Mesenchymal stem cell (in vitro differentiated cells and primary cell): ENCODE data around the gene BCO2.
A peak's percentile ranks its signal among the peaks of the same experiment; 100 is the strongest.

ENCODE experiments used
- DNase-seq: peaks from one replicate; pipeline ENCODE4 v3.0.0-alpha.2; 2013
- H2AFZ ChIP-seq: one replicate; pipeline ENCODE4 v1.6.1; 2013; ENCODE audit warnings: low read depth, mild to moderate bottlenecking, control low read depth, inconsistent platforms, low read length, moderate library complexity
- H2AK5ac ChIP-seq: 2 replicates; pipeline ENCODE4 v1.6.1; 2013; ENCODE audit warnings: low read length, moderate library complexity, mild to moderate bottlenecking, inconsistent platforms; ENCODE audit not compliant: severe bottlenecking
- H2BK120ac ChIP-seq: one replicate; pipeline ENCODE4 v1.6.1; 2013; ENCODE audit warnings: low read depth, mild to moderate bottlenecking, inconsistent platforms, low read length, moderate library complexity
- H2BK12ac ChIP-seq, 2 experiments: one replicate each; pipeline ENCODE4 v1.6.1; 2013; ENCODE audit warnings: inconsistent platforms in 2 of 2, low read length in 2 of 2, mild to moderate bottlenecking in 2 of 2, moderate library complexity in 2 of 2, control low read depth in 1 of 2
- H2BK15ac ChIP-seq: one replicate; pipeline ENCODE4 v1.6.1; 2013; ENCODE audit warnings: mild to moderate bottlenecking, low read depth, inconsistent platforms; ENCODE audit not compliant: poor library complexity, severe bottlenecking
- H2BK5ac ChIP-seq: 2 replicates; pipeline ENCODE4 v1.6.1; 2013; ENCODE audit warnings: low read depth, mild to moderate bottlenecking, low read length, control low read depth, inconsistent platforms; ENCODE audit not compliant: poor library complexity, severe bottlenecking
- H3K14ac ChIP-seq, 2 experiments: one replicate each; pipeline ENCODE4 v1.6.1; 2013; ENCODE audit warnings: inconsistent platforms in 2 of 2, low read length in 2 of 2, control low read depth in 1 of 2, mild to moderate bottlenecking in 1 of 2, moderate library complexity in 1 of 2
- H3K18ac ChIP-seq, 2 experiments: one replicate each; pipeline ENCODE4 v1.6.1; 2013; ENCODE audit warnings: inconsistent platforms in 2 of 2, low read length in 2 of 2, control low read depth in 1 of 2, low read depth in 1 of 2, mild to moderate bottlenecking in 1 of 2
- H3K23ac ChIP-seq, 2 experiments: one replicate each; pipeline ENCODE4 v1.6.1; 2013; ENCODE audit warnings: inconsistent platforms in 2 of 2, low read length in 2 of 2, mild to moderate bottlenecking in 2 of 2, moderate library complexity in 2 of 2, control low read depth in 1 of 2
- H3K27ac ChIP-seq: 2 replicates; pipeline ENCODE4 v1.5.1; 2013; ENCODE audit warnings: mild to moderate bottlenecking, moderate library complexity, low read length, control low read depth, inconsistent platforms; ENCODE audit not compliant: poor library complexity, severe bottlenecking
- H3K27me3 ChIP-seq, 2 experiments: 2 replicates each; pipeline versions ENCODE4 v1.6.1 to v1.7.0; 2013; ENCODE audit warnings: low read length in 2 of 2, mild to moderate bottlenecking in 2 of 2, moderate library complexity in 2 of 2, control low read depth in 1 of 2, inconsistent platforms in 1 of 2; ENCODE audit not compliant: control insufficient read depth in 1 of 2, insufficient read depth in 1 of 2
- H3K36me3 ChIP-seq, 2 experiments: 2 replicates each; pipeline versions ENCODE4 v1.6.1 to v1.7.0; 2013; ENCODE audit warnings: low read length in 2 of 2, control low read depth in 1 of 2, inconsistent platforms in 1 of 2, low read depth in 1 of 2, mild to moderate bottlenecking in 1 of 2; ENCODE audit not compliant: insufficient read depth in 2 of 2, control insufficient read depth in 1 of 2
- H3K4ac ChIP-seq, 2 experiments: one replicate each; pipeline ENCODE4 v1.6.1; 2013; ENCODE audit warnings: inconsistent platforms in 2 of 2, low read length in 2 of 2, mild to moderate bottlenecking in 2 of 2, moderate library complexity in 2 of 2, control low read depth in 1 of 2, low read depth in 1 of 2
- H3K4me1 ChIP-seq: 2 replicates; pipeline ENCODE4 v1.6.1; 2013; ENCODE audit warnings: low read depth, low read length, control low read depth; ENCODE audit not compliant: control insufficient read depth, insufficient read depth
- H3K4me2 ChIP-seq: 2 replicates; pipeline ENCODE4 v1.6.1; 2013; ENCODE audit warnings: low read length, mild to moderate bottlenecking, inconsistent platforms; ENCODE audit not compliant: poor library complexity, severe bottlenecking
- H3K4me3 ChIP-seq, 2 experiments: 2 replicates each; pipeline versions ENCODE4 v1.5.1 to v1.7.0; 2013; ENCODE audit warnings: low read length in 2 of 2, mild to moderate bottlenecking in 2 of 2, control low read depth in 1 of 2, low read depth in 1 of 2; ENCODE audit not compliant: insufficient read depth in 1 of 2
- H3K79me1 ChIP-seq: replicated peaks from 2 replicates; pipeline ENCODE4 v1.6.1; 2013; ENCODE audit warnings: mild to moderate bottlenecking, control low read depth, low read length, inconsistent platforms; ENCODE audit not compliant: poor library complexity, severe bottlenecking
- H3K9ac ChIP-seq: 2 replicates; pipeline ENCODE4 v1.7.0; 2013; ENCODE audit warnings: mild to moderate bottlenecking, low read length, moderate library complexity
- H3K9me3 ChIP-seq: 2 replicates; pipeline ENCODE4 v1.7.0; 2013; ENCODE audit warnings: mild to moderate bottlenecking, low read length; ENCODE audit not compliant: control insufficient read depth
- H4K8ac ChIP-seq: one replicate; pipeline ENCODE4 v1.6.1; 2013; ENCODE audit warnings: inconsistent platforms, mild to moderate bottlenecking, low read length, moderate library complexity
- H4K91ac ChIP-seq: one replicate; pipeline ENCODE4 v1.6.1; 2013; ENCODE audit warnings: mild to moderate bottlenecking, low read length, inconsistent platforms
- WGBS: methylation state at CpG from one replicate; pipeline ENCODE4 v1.1.7; 2013; ENCODE audit warnings: mixed read lengths; 5-methylcytosine and 5-hydroxymethylcytosine counted together

Gene BCO2

DNA sequence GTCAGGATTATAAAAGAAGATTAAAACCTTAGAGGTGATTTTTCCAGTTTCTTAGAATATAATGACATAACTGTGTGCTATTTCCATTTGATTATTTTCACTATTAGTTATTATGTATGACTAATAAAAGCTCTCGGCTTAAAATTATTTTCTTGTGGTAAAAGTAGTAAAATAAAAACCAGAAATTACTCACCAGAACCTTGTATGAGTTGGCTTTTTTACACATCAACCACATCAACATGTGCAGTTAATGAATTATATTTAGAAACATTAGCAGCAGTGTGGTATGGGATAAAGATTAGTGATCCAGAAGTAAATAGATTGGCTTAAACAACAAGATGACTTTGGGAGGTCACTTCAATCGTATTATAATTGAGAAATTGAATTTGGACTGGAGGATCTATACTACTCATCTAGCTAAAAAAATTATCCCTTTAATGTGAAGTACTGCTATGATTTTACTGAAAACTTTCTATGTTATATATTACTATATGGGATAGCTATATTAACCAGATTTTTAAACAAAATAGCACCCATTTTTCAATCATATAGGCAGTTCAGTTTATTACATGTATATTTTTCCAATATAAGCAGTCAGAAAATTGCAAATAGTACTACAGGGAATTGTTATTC lies 2.8 kb upstream of the BCO2 start:
- H3K27ac ChIP-seq, result no peak overlapping the region
- no peaks in the 10 kb centered on the region for H3K36me3 ChIP-seq
- no peak overlapping the region for H3K4ac ChIP-seq
- no CpG with 5 or more reads among the region's 2 CpGs for WGBS
- no peak overlapping the region for H2BK120ac ChIP-seq
- H3K4me3 ChIP-seq, result no peak overlapping the region
- no peak overlapping the region for H4K8ac ChIP-seq
- no peak overlapping the region for H2AFZ ChIP-seq
- H2AK5ac ChIP-seq, result no peak overlapping the region
- no peaks in the 10 kb centered on the region for H3K79me1 ChIP-seq
- H3K14ac ChIP-seq, result no peak overlapping the region
- no peak overlapping the region for H3K23ac ChIP-seq
- no peaks in the 10 kb centered on the region for H3K9me3 ChIP-seq
- H2BK12ac ChIP-seq, result no peak overlapping the region
- H3K27me3 ChIP-seq, result no peaks in the 10 kb centered on the region
- H3K4me2 ChIP-seq, result no peak overlapping the region
- H3K18ac ChIP-seq, result no peak overlapping the region
- peak overlapping the region; percentile 26 for H3K9ac ChIP-seq
- peaks cover 3% of the 10 kb centered on the region for H3K4me1 ChIP-seq
- DNase-seq, result no peak
- H2BK5ac ChIP-seq, result no peak overlapping the region
- H2BK15ac ChIP-seq, result no peak overlapping the region
- H4K91ac ChIP-seq, result no peak overlapping the region

DNA sequence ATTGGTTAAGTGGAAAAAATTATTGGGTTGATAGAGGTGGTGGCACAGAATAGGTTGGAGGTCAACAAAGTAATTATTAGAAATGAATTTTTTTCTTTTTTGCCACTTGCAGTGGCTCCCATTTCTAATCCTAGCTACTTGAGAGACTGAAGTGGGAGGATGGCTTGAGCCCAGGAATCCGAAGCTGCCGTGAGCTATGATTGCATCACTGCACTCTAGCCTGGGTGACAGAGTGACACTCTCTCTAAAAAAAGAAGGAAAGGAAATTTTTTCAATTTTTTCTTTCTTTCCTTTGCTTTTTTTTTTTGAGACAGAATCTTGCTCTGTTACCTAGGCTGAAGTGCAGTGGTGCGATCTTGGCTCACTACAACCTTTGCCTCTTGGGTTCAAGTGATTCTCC lies 2.2 kb upstream of the BCO2 start:
- Histone ChIP-seq H3K18ac (no peak overlapping the region), H2BK15ac (no peak overlapping the region), H3K4me2 (no peak overlapping the region), H2BK5ac (no peak overlapping the region), H3K79me1 (no peaks in the 10 kb centered on the region), H3K4me1 (peaks cover 3% of the 10 kb centered on the region), H3K23ac (no peak overlapping the region), H3K36me3 (no peaks in the 10 kb centered on the region), H2AK5ac (no peak overlapping the region), H4K91ac (no peak overlapping the region), H2BK12ac (no peak overlapping the region), H2BK120ac (no peak overlapping the region), H3K9ac (peak overlapping the region; percentile 26), H3K27me3 (no peaks in the 10 kb centered on the region), H3K4me3 (no peak overlapping the region), H3K27ac (no peak overlapping the region), H4K8ac (no peak overlapping the region), H3K14ac (no peak overlapping the region), H2AFZ (no peak overlapping the region), H3K4ac (no peak overlapping the region), H3K9me3 (no peaks in the 10 kb centered on the region)
- WGBS, result 58% methylated on average over 3 of the region's 3 CpGs
- DNase-seq, result no peak

DNA sequence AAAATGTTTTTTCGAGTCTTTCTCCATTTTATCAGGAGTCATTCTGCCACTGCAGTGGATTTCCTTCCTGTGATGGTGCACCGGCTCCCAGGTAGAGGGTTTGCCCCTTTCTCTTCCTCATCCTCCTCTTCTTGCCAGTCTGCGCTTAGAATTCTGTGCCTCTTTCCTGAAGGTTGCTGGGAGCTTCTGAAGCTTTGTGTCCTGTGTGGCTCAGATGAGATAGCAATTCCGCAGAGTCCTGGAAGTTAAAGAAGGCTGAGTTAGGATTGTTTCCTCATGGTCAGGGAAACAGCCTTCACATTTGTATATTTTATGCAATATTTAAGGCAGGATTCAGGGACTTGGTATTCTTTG lies 264 bp downstream of the BCO2 start:
- H3K23ac ChIP-seq, result no peak overlapping the region
- no peak overlapping the region for H2BK5ac ChIP-seq
- H4K91ac ChIP-seq, result no peak overlapping the region
- no peaks in the 10 kb centered on the region for H3K79me1 ChIP-seq
- no peaks in the 10 kb centered on the region for H3K36me3 ChIP-seq
- H3K27ac ChIP-seq, result no peak overlapping the region
- no peak for DNase-seq
- no peak overlapping the region for H4K8ac ChIP-seq
- H2BK120ac ChIP-seq, result no peak overlapping the region
- peak overlapping the region in 1 of 2 experiments; percentile 69 for H3K4me3 ChIP-seq
- H3K27me3 ChIP-seq, result peaks cover 0 to 3% of the 10 kb centered on the region in 2 experiments
- H3K9ac ChIP-seq, result peak overlapping the region; percentile 88
- H2AFZ ChIP-seq, result no peak overlapping the region
- WGBS, result 54% methylated on average over 2 of the region's 4 CpGs
- H2BK12ac ChIP-seq, result no peak overlapping the region
- H3K4me1 ChIP-seq, result peaks cover 3% of the 10 kb centered on the region
- no peak overlapping the region for H2AK5ac ChIP-seq
- H3K4ac ChIP-seq, result no peak overlapping the region
- no peak overlapping the region for H3K18ac ChIP-seq
- H2BK15ac ChIP-seq, result no peak overlapping the region
- no peaks in the 10 kb centered on the region for H3K9me3 ChIP-seq
- no peak overlapping the region for H3K14ac ChIP-seq
- H3K4me2 ChIP-seq, result peak overlapping the region; percentile 74

GRCh38 chr11:112176077-112176476 lies 765 bp downstream of the BCO2 start:
- Histone ChIP-seq H3K9ac (peak overlapping the region; percentile 88), H3K9me3 (no peaks in the 10 kb centered on the region), H2BK15ac (no peak overlapping the region), H3K4me2 (no peak overlapping the region), H3K27ac (no peak overlapping the region), H2BK12ac (no peak overlapping the region), H4K8ac (no peak overlapping the region), H3K4me1 (peaks cover 3% of the 10 kb centered on the region), H4K91ac (no peak overlapping the region), H3K23ac (no peak overlapping the region), H3K14ac (no peak overlapping the region), H3K36me3 (no peaks in the 10 kb centered on the region), H2AFZ (no peak overlapping the region), H3K18ac (no peak overlapping the region), H3K27me3 (peaks cover 0 to 3% of the 10 kb centered on the region in 2 experiments), H2AK5ac (no peak overlapping the region), H2BK120ac (no peak overlapping the region), H3K4ac (no peak overlapping the region), H2BK5ac (no peak overlapping the region), H3K4me3 (no peak overlapping the region), H3K79me1 (no peaks in the 10 kb centered on the region)
- no CpG with 5 or more reads among the region's 1 CpG for WGBS
- DNase-seq, result peak; percentile 55
